Activated CD8-positive, alpha-beta memory T cell treated with anti-CD3 and anti-CD28 coated beads for 36 hours (primary cell): ENCODE measurements around the gene ZNF648. TPM values are rescaled to one million over a fixed set of nuclear protein-coding genes. Genes with fewer than 3 reads are reported as not detected.
"Not testable (repeated sequence)": the region's sequence is repeated elsewhere in the genome, so short reads cannot be mapped to it uniquely, and the experiment has no call there.

Source experiments
- CTCF ChIA-PET: fragments of 350-600 bp; sonication (Branson Sonifier 250); formaldehyde crosslinking; loops from one replicate; lab custom pipeline; 2021; ENCODE audit warnings: antibody characterized with exemption; lab: Charles Lee
- POLR2A ChIA-PET: fragments of 350-600 bp; sonication (Branson Sonifier 250); formaldehyde crosslinking; loops from one replicate; lab custom pipeline; 2021; ENCODE audit warnings: antibody characterized with exemption; lab: Charles Lee
- total RNA-seq, 2 experiments: library from RNA; stranded (reverse); gene quantifications; one replicate each; pipeline ENCODE4 v1.2.3, GENCODE V29; 2021

Gene ZNF648
- total RNA-seq, 2 experiments from 2014 or later: not detected

- ChIA-PET POLR2A (no interaction called here), CTCF (no interaction called here)
Measured at GRCh38 chr1:182038220-182038619, 23.3 kb downstream of the ZNF648 start.

- ChIA-PET POLR2A (no interaction called here), CTCF (no interaction called here)
Measured at GRCh38 chr1:182035097-182035770, 26.3 kb downstream of the ZNF648 start.

- ChIA-PET POLR2A (no interaction called here), CTCF (interaction anchor here (0.7 kb wide), 1 partner anchor 350 kb away, joined by 3 read pairs; no protein-coding TSS in a partner anchor)
Measured at GRCh38 chr1:182032251-182032650, 29.3 kb downstream of the ZNF648 start.

GRCh38 chr1:182029379-182030331, 31.9 kb downstream of the ZNF648 start:
- POLR2A ChIA-PET: no interaction called here

GRCh38 chr1:182029002-182029378, 32.5 kb downstream of the ZNF648 start:
- ChIA-PET POLR2A (no interaction called here), CTCF (no interaction called here)

More at GRCh38 chr1:182029379-182030331, 31.9 kb downstream of the ZNF648 start:
- CTCF ChIA-PET: no interaction called here

GRCh38 chr1:182015360-182015759, 46.2 kb downstream of the ZNF648 start:
- ChIA-PET POLR2A (no interaction called here), CTCF (no interaction called here)

- CTCF ChIA-PET, POLR2A ChIA-PET: not testable (repeated sequence)
Measured at GRCh38 chr1:182010800-182011370, 50.6 kb downstream of the ZNF648 start.

GRCh38 chr1:182005398-182005797, 56.1 kb downstream of the ZNF648 start:
- POLR2A ChIA-PET, CTCF ChIA-PET: not testable (repeated sequence)

- POLR2A ChIA-PET: no interaction called here
- CTCF ChIA-PET: no interaction called here
Measured at GRCh38 chr1:182004601-182005000, 56.9 kb downstream of the ZNF648 start.
